Stomach (tissue), 4 donors: ENCODE measurements around the gene CORO1C.

Source experiments
- CTCF ChIP-seq, 7 experiments: fragments of 450-650 bp in 4 of 7; fragments of 200-600 bp in 3 of 7; sonication (generic) in 3 of 7; IDR thresholded peaks; one replicate each; pipeline ENCODE4 v1.5.1; 2016 to 2019; ENCODE audit warnings: antibody characterized with exemption in 7 of 7, control low read depth in 2 of 7, mild to moderate bottlenecking in 1 of 7
- POLR2A ChIP-seq, 4 donors: fragments of 450-650 bp; IDR thresholded peaks; one replicate each; pipeline ENCODE4 v1.6.1; 2016; ENCODE audit warnings: antibody characterized with exemption in 4 of 4, control low read depth in 2 of 4, mild to moderate bottlenecking in 1 of 4, moderate library complexity in 1 of 4
- POLR2AphosphoS5 ChIP-seq, 3 donors: sonication (generic); formaldehyde crosslinking; IDR thresholded peaks; one replicate each; pipeline ENCODE4 v1.6.1; 2016; ENCODE audit warnings: antibody characterized with exemption in 3 of 3

- TF ChIP-seq CTCF (IDR thresholded peaks at IDR 0.05) (no peak), POLR2A (IDR thresholded peaks at IDR 0.05) (no peak), POLR2AphosphoS5 (IDR thresholded peaks at IDR 0.05) (no peak)
These were observed 114.1 kb downstream of the CORO1C start for GRCh38 chr12:108616941-108617858.
